Stimulated activated CD8-positive, alpha-beta memory T cell treated with anti-CD3 and anti-CD28 coated beads, Interleukin-4, amount 100 ng/mL, for 48 hours (primary cell): Measurements from ENCODE around the gene MT1F.
"Not testable (repeated sequence)": the region's sequence is repeated elsewhere in the genome, so short reads cannot be mapped to it uniquely, and the experiment has no call there.

ENCODE experiments used
- DNase-seq: peaks from one replicate; pipeline ENCODE4 v3.0.0-alpha.2; 2020

MT1F gene

DNA sequence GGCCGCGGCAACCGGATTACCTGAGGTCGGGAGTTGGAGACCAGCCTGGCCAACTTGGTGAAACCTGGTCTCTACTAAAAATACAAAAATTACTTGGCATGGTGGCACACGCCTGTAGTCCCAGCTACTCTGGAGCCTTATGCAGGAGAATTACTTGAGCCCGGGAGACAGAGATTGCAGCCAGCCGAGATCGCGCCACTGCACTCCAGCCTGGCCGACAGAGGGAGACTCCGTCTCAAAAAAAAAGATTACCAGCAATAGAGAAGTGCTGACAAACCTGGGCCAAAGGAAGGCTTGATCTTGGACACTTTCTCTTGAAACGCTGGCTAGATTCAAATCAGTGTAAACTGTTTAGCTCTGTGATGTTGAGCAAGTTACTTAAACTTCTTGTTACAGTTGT lies 16.2 kb downstream of the MT1F start:
- no peak for DNase-seq

DNA sequence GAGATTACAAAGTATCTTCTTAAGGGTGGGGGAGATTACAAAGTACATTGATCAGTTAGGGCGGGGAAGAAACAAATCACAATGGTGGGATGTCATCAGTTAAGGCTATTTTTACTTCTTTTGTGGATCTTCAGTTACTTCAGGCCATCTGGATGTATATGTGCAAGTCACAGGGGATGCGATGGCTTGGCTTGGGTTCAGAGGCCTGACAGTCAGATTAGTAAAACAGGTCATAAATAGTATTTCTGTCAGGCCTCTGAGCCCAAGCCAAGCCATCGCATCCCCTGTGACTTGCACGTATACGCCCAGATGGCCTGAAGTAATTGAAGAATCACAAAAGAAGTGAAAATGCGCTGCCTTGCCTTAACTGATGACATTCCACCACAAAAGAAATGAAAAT lies 16.8 kb downstream of the MT1F start:
- not testable (repeated sequence) for DNase-seq

DNA sequence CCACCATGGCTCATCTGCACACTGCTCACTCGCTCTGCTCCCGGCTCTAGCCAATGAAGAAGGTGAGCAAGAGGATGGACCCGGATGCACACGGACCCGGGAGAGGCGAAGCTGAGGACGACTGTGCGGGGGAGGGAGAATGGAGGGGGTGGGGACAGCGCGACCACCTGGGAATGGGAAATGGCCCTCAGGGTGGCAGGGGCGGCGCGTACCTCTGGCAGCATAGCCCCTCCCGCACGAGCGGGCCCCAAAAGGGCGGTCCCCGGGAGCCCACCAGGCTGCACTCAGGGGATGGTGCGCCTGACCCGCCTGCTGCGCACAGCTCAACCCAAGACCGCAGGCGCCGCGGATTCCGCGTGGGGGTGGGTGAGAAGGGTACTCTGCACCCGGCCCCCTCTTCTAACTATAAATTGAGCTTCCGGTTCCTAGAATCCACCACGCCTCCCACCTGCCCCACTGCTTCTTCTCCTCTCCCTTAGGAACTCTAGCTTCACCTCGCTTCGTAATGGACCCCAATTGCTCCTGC lies 18.0 kb downstream of the MT1F start:
- DNase-seq, result peak; percentile 79

DNA sequence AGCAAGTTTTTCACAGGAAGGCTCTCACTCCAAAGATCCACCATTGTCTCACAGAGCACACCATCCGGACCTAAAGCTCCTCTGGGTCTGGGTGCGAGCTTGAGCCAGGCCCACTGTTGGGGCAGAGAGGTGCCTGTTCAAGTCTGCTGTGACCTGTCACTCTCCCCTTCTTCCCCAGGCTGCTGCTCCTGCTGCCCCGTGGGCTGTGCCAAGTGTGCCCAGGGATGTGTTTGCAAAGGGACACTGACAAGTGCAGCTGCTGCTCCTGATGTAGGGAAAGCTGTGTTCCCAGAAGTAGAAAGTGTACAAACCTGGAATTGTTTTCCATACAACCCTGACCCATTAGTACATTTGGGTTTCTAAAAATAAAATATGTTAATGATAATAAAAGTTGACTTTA lies 19.7 kb downstream of the MT1F start:
- no peak for DNase-seq

DNA sequence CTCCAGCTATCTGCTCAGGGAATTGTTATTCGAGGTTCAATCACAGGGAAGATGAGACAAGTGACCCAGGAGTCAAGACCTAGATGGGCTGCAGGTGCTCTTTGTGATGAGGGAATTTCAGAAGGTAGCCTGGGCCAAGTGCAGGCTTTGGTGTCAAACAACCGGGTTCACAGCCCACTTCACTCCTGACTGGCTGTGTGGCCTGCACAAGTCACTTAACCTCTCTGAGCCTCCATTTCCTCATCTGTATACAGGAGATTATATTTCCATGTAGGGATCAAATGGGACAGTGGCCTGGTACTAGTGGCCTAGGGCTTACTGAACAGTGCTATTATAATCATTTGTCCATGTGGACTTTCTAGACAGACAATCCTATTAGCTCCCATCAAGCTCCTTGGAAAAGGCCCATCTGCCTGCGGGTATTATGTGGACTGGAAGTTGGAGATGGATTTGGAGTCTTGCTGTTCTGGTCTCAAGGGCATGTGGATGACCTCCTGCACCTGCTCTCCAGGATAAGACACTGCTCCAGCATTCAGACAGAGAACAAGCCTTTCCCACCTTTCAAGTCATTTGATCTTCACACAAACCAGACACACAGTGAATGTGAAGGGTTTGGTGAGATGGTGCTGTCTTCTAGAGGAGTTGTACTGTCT lies 21.4 kb downstream of the MT1F start:
- DNase-seq, result no peak

DNA sequence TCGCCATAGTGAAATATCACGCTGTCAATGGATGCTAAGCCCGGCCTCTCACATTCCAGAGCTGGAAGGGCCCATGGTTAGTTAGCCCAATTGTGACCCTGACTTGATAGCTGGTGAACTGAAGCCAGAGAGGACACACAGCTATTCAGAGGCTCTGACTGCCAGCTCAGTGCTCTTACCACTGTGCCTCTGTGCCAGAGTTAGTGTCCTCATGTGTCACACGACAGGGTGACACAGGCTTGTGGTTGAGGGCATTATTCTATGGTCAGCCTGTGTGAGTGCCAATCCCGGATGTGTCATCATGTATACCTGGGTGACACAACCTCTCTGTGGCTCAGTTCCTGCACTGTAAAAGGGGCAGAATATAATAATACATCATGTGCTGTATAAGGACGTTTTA lies 22.1 kb downstream of the MT1F start:
- DNase-seq, result no peak

DNA sequence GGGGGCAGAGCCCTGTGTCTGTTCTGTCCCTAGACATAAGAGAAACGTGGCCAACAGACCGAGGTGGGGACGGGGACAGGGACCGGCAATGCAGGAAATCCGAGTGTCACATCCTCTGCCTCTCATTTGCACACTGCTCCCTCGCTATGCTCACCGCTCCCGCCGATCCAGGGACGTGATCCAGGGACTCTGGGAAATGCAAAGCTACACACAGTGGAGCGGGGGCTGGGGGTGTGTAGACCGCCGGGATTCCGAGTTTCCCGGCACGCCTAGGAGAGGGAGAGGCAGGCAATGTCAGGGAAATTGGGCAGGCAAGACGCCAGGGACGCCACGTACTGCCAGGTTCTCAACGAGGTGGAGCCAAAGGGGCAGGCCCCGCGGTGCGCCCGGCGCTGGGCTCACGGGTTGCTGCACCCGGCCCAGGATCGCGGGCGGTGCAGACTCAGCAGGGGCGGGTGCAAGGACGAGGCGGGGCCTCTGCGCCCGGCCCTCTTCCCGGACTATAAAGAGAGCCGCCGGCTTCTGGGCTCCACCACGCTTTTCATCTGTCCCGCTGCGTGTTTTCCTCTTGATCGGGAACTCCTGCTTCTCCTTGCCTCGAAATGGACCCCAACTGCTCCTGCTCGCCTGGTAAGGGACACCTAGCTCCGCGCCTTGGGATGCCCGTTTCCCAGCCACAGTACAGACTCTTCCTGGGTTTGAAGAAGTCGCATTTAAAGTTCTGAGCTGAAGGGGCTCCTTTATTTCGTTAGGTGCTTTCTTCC lies 24.4 kb downstream of the MT1F start, which contains the start of gene MT1X:
Gene MT1X, plus strand, starts transcription at position 532 of the 764 bp plus-strand sequence. Its CDS starts 71 bp downstream, at position 603.
- peak; percentile 94 for DNase-seq

DNA sequence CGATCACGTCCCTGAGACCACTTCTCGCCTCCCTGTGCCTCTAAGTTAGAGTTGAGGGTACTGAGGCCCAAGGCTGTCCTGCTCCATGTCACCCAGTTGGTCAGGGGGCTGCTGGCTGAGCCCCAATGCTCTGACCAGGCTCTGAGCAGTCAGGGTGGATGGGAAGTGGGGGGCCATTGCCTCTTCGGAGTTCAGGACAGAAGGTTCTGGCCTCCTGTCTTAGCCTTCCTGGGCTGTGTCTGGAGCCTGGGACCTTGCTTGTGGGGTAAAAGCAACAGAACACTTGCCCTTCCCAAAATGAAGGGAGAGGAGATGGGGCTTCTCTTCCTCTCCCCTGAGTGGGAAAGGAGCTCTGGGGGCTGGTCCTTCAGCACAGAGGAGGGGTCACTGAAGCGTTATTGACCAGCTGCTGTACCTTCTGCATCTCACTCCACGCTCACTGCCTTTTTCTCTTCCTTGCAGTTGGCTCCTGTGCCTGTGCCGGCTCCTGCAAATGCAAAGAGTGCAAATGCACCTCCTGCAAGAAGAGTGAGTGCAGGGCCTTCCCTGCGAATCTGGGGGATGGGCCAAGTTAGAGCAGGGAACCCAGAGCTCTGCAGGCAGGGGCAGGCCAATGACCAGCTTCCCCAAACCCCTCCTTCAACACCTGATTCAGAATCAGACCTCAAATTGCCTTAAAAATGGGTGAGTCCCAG lies 25.1 kb downstream of the MT1F start:
- peak; percentile 41 for DNase-seq

DNA sequence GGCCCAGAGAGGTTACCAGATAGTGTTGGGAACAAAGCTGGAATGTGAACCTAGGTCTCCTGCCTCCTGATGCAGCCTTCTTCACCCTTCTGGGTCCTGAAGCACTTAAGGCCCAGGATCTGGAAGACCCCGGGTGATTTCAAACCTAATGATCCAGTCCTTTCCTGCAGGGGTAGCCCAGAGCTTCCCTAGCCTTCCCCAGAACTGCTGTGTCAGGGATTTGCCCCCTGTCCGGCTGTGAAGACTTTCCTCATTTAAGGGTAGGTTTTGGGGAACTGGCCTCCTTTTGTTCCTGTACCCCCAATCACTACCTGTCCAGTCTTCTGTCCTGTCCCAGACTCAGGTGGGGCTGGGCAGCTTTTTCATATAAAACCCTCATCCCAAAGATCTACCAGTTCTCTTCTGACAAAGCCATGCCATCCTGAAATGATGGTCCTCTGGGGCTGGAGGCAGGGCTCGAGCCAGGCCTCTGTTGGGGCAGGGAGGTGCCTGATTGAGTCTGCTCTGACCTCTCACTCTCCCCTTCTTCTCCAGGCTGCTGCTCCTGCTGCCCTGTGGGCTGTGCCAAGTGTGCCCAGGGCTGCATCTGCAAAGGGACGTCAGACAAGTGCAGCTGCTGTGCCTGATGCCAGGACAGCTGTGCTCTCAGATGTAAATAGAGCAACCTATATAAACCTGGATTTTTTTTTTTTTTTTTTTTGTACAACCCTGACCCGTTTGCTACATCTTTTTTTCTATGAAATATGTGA lies 25.8 kb downstream of the MT1F start:
- no peak for DNase-seq

DNA sequence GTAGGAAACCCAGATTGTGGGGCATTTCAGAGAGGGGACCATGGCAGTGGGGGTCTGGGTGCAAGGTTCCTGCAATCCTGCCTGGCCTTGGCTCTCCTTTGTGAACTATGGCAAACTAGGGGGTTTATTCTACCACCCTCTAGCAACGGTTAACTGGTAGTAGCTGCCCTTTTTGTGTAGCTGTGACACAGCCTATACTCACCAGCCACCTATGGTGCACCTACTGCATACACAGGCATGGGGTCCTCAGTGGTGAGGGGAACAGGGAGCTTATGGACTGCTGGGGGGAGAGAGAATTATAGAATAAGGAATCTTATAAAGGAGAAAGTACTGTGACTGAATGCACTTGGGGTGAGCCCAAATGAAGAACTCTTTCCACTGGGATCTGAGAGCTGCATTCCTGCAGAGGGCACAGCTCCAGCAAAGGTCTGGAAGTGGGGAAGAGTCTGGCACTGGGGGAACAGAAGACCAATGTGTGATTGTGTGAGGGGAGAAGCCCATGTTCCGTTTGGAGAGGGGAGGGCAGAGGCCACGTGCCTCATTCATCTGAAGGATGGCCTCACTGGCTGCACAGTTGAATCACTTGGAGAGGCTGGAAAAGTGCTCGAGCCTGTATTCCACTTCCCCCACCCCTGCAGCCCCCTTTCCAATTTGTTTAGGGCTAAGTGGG lies 26.6 kb downstream of the MT1F start:
- no peak for DNase-seq

DNA sequence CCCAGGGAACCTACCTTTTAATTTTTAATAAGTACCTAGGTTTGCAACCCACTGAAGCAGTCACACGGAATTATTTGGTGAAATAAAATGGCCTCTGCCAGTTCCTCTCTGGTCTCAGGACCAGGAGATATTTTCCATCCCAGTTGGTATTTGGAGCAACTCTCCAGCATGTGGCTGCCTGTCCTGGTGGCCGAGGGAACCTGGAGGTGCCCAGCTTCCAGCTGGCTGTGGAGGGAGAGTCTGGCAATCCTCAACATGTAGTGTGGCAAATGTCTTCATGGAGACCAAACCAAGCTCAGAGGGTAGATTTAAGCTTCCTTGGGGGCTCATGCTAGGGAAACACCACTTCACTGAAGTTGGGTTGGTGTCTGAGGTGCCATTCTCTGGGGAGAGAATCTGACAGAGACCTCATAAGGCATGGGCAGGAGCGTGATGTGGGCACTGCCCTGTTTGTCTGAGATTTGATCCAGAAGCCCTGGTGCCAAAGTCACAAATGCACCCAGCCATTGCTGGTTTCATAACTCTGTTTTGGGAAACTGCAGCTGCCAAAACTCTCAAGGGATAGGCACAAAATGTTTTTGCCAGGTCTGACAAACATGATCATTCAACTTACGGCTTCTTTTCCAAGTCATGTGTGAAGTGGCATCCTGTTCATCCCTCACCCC lies 27.3 kb downstream of the MT1F start:
- no peak for DNase-seq

DNA sequence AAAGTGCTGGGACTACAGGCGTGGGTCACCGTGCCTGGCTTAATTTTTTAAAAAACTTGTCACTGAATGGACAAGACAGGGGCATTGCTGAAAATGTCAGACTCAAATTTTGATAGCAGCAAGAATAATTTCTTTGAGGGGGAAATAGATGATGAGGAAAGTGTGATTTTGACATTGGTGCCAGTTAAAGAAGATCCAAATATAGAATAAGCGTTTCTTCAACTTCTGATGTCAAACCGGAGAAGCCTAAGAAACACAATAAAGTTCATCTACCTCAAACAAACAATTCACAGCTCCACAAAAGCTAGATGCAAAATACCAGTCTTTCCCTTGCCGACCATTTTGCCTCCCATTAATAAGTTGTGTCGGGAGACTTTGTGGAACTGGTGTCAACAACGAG lies 29.0 kb downstream of the MT1F start:
- DNase-seq, result no peak

DNA sequence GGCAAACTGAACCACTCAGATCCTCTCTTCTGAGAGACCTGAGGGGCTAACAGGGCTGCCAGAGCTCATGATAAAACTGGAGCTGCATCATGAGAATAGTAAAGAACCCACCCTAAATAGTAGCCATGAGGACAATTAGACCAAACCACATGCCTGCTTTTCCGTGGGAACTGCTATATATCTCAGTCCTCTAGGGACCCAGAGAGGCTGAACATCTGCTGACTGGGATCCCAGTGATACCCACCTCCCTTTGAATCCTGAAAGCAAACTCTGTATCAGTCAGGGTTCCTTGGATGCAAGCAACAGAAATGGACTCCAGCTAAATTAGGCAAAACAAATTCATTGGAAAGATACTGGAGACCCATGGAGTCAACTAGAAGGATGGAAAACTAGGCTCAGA lies 31.0 kb downstream of the MT1F start:
- no peak for DNase-seq

DNA sequence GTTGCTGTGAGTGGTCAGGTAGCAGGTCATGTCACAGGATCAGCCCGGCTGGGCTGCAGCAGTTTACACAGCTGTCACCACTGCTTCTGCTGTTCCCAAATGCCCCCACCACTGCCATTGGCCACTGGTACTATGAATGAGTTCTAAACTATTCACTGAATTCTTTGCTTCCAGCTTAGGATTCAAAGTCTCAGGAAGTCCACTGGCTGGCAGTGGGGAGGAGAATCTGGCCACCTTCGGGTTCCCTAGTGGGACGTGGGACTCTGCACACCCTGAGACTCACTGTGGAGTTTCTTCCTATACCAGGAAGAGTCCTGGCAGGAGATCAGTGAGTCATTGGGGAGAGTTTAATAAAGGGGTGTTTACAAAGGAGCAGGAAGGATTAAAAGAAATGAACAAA lies 31.4 kb downstream of the MT1F start:
- DNase-seq, result no peak

DNA sequence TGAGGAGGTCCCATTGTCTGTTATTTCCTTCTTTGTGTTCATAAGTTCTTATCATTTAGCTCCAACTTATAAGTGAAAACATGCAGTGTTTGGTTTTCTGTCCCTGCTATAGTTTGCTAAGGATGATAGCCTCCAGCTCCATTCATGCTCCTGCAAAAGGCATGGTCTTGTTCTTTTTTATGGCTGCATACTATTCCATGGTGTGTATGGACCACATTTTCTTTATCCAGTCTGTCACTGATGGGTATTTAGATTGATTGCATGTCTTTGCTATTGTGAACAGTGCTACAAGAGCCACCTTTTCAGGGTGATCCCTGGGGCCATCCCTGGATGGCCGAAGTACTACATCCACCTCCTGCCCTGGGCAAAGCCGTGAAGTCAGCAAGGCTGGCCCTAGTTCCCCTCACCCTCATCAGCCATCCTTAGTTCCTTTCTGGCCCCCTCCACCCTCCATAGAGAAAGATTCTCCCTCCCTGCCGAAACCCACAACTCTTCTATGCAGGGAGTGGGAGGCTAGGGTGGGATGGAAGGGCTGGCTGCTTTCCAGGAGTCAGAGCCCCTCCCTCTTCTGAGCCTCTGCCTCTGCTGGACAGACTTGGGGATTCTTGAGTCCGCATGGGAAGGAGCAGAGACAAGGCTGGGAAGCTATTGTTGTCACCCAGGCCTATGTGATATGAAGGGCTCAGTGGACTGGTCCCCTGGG lies 32.8 kb downstream of the MT1F start:
- DNase-seq, result no peak

DNA sequence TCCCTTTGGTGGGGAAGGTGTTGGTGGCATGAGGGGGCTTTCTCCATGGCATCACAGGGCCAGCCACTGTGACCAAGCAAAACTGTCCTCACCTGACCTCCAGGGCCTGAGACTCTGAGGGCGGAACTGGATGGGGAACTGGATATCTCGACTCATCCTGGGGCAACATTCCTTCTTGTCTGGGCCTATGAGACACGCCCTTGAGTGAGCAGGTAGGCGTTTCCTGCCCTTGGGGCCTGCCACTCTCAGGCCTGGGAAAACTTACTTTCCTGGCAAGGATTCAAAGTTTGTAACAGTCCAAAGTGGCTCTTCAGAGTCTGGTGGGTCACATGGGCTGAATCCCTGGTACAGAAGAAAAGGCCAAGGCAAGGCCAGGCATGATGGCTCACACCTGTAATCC lies 34.1 kb downstream of the MT1F start:
- no peak for DNase-seq

DNA sequence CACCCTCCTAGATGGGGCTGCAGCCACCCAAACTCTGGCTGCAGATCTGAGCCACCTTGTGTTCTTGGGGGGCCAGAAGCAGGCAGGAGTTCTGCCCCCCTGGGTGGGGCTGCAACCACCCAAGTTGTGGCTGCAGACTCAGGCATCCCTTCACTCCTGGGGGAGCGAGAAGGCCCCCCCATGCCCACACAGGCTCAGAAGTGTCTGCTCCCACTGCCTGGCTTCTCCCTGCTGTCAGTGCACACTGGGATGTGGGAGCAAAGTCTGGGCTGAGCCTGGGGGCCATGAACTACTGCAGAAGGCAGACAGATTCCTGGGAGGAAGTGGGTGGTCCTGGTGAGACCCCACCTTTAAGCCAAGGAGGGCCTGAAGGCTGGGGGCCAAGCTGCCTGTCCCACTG lies 37.5 kb downstream of the MT1F start:
- no peak for DNase-seq

DNA sequence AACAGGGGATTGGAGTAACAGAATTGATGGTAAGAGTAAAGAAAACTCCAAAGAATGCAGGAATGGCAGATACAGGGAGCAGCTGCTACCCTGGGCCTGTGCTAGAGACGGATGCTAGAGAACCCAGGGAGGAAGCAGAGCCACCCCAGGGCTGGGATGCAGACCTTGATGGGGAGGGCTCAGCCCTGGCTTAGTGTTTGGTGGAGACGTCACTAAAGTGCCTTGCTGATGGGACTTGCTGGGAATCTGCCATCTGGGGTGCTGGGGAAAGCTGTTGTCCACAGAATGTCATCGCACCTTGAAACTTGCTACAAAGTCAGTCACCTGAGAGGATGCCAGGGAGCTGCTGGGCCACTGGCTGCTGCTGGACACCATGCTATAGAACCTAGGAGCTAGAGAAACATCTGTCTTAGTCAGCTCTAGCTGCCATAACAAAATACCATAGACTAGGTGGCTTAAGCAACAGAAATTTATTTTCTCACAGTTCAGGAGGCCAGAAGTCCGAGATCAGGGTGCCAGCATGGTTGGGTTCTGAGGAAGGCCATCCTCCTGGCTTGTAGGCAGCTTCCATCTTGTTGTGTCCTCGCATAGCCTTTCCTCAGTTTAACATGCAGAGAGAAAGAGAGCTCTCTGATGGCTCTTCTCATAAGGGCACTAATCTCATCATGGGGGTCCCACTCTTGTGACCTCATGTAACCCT lies 39.8 kb downstream of the MT1F start:
- no peak for DNase-seq

DNA sequence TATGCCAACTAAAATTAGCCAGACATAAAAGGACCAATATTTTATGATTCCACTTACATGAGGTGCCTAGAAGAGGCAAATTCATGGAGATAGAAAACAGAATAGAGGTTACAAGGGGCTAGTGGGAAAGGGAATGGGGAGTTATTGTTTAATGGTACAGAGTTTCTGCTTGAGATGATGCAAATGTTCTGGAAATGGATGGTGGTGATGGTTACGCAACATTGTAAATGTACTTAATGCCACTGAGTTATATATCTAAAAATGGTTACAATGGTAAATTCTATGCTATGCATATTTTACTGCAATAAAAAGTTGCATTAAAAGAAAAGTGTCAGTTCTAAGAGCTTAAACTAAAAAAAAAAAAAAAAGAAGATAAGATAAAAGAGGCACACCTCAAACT lies 42.4 kb downstream of the MT1F start:
- no peak for DNase-seq

DNA sequence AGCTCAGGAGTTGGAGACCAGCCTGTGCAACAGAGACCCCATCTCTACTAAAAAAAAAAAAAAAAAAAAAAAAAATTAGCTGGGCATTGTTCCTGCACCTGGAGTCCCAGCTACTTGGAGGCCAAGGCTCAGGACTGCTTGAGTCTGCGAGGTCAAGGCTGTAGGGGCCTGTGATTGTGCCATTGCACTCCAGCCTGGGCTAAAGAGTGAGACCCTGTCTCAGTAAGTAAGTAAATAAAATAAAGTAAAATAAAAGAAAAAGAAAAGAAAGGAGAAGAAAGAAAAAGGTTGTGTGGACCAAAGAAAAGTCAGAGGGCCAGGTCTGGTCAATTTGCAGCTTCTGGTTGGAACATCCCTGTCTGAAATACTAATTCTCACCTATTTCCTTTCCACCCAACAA lies 42.9 kb downstream of the MT1F start:
- peak; percentile 7 for DNase-seq

DNA sequence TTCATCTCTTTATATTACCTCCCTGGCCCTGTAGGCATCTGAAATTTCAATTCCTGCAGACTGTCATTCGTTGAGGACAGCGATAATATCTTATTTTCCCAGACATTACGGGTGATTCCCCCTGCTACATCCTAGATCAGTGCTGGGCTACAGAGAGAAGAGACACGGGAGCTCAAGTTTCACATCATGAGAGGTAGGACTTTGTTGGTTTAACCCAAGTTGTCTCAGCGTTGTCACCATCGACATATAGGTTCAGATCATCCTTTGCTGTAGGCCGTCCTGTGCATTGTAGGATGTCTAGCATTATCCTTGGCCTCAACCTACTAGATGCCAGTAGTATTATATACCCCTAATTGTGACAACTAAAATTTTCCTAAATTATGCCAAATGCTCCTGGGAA lies 43.8 kb downstream of the MT1F start:
- DNase-seq, result no peak
